HEK293 (cell line): Measurements from ENCODE around the gene METTL24.

ENCODE experiments used
- CTCF ChIA-PET: fragments of 350-600 bp; formaldehyde crosslinking; extraction: SDS; loops from one replicate; lab custom pipeline; 2021; ENCODE audit warnings: antibody characterized with exemption; lab: Yijun Ruan, JAX
- POLR2A ChIA-PET: fragments of 300-600 bp; formaldehyde crosslinking; extraction: SDS; loops from one replicate; lab custom pipeline; 2020; ENCODE audit warnings: antibody characterized with exemption, inconsistent platforms; lab: Yijun Ruan, JAX
- H3K27ac ChIP-seq: fragments of 200-500 bp; sonication (Bioruptor generic); 2 replicates; pipeline ENCODE4 v1.5.1; 2014; ENCODE audit warnings: low read depth, low read length, control low read depth, inconsistent platforms; ENCODE audit errors: extremely low read depth
- H3K36me3 ChIP-seq, 2 experiments: fragments of 200-500 bp in 1 of 2; sonication (Bioruptor generic) in 1 of 2; 1 replicate in 1 of 2; 2 replicates in 1 of 2; pipeline ENCODE4 v1.5.1; 2014 to 2017; ENCODE audit warnings: inconsistent platforms in 2 of 2, low read length in 2 of 2; ENCODE audit not compliant: control insufficient read depth in 2 of 2, insufficient read depth in 1 of 2
- H3K4me1 ChIP-seq: fragments of 200-500 bp; sonication (Bioruptor generic); 2 replicates; pipeline ENCODE4 v1.5.1; 2014; ENCODE audit warnings: mild to moderate bottlenecking, low read length, inconsistent platforms; ENCODE audit not compliant: control insufficient read depth, insufficient read depth
- H3K4me3 ChIP-seq: 2 replicates; pipeline ENCODE4 v1.5.1; 2011; ENCODE audit warnings: low read depth, mild to moderate bottlenecking, control low read depth, low read length, moderate library complexity
- H3K9me3 ChIP-seq: fragments of 200-500 bp; sonication (Bioruptor generic); 2 replicates; pipeline ENCODE4 v1.5.1; 2014; ENCODE audit warnings: low read depth, low read length, inconsistent platforms; ENCODE audit not compliant: control insufficient read depth, insufficient read depth
- BCL11A ChIP-seq: fragments of 450-650 bp; formaldehyde crosslinking; IDR thresholded peaks from 2 replicates; pipeline ENCODE4 v1.5.1; 2016; ENCODE audit warnings: low read depth, missing biosample characterization, missing genetic modification characterization
- EGR2 ChIP-seq: fragments of 450-650 bp; formaldehyde crosslinking; IDR thresholded peaks from 2 replicates; pipeline ENCODE4 v1.5.1; 2016; ENCODE audit warnings: low read depth, missing biosample characterization, missing genetic modification characterization
- GLIS1 ChIP-seq: fragments of 450-650 bp; formaldehyde crosslinking; IDR thresholded peaks from 2 replicates; pipeline ENCODE4 v1.5.1; 2016; ENCODE audit warnings: missing biosample characterization, missing genetic modification characterization
- KLF8 ChIP-seq: fragments of 450-650 bp; formaldehyde crosslinking; IDR thresholded peaks from 2 replicates; pipeline ENCODE4 v1.5.1; 2016; ENCODE audit warnings: missing biosample characterization, missing genetic modification characterization
- MZF1 ChIP-seq: fragments of 450-650 bp; formaldehyde crosslinking; IDR thresholded peaks from 2 replicates; pipeline ENCODE4 v1.5.1; 2017; ENCODE audit warnings: missing biosample characterization, missing genetic modification characterization, borderline replicate concordance
- OSR2 ChIP-seq: fragments of 450-650 bp; formaldehyde crosslinking; IDR thresholded peaks from 2 replicates; pipeline ENCODE4 v1.5.1; 2016; ENCODE audit warnings: missing biosample characterization, missing genetic modification characterization
- ZFHX2 ChIP-seq: fragments of 450-650 bp; formaldehyde crosslinking; conservative IDR thresholded peaks from 2 replicates; pipeline ENCODE4 v1.5.1; 2016; ENCODE audit warnings: missing biosample characterization, missing genetic modification characterization
- ZNF23 ChIP-seq: fragments of 450-650 bp; formaldehyde crosslinking; IDR thresholded peaks from 2 replicates; pipeline ENCODE4 v1.5.1; 2016; ENCODE audit warnings: missing biosample characterization, missing genetic modification characterization, borderline replicate concordance
- ZNF24 ChIP-seq: fragments of 450-650 bp; formaldehyde crosslinking; IDR thresholded peaks from 2 replicates; pipeline ENCODE4 v1.5.1; 2016; ENCODE audit warnings: missing biosample characterization, missing genetic modification characterization
- ZNF292 ChIP-seq: fragments of 450-650 bp; formaldehyde crosslinking; IDR thresholded peaks from 2 replicates; pipeline ENCODE4 v1.5.1; 2016; ENCODE audit warnings: low read depth, missing biosample characterization, missing genetic modification characterization, borderline replicate concordance
- ZNF324 ChIP-seq: fragments of 450-650 bp; formaldehyde crosslinking; IDR thresholded peaks from 2 replicates; pipeline ENCODE4 v1.5.1; 2016; ENCODE audit warnings: missing biosample characterization, missing genetic modification characterization
- ZNF335 ChIP-seq: fragments of 450-650 bp; formaldehyde crosslinking; conservative IDR thresholded peaks from 2 replicates; pipeline ENCODE4 v1.5.1; 2016; ENCODE audit warnings: missing biosample characterization, missing genetic modification characterization
- ZNF391 ChIP-seq: fragments of 450-650 bp; formaldehyde crosslinking; IDR thresholded peaks from 2 replicates; pipeline ENCODE4 v1.5.1; 2016; ENCODE audit warnings: low read depth, missing biosample characterization, missing genetic modification characterization, borderline replicate concordance
- ZNF404 ChIP-seq: fragments of 450-650 bp; formaldehyde crosslinking; IDR thresholded peaks from 2 replicates; pipeline ENCODE4 v1.5.1; 2017; ENCODE audit warnings: missing biosample characterization, missing genetic modification characterization
- ZNF426 ChIP-seq: fragments of 450-650 bp; formaldehyde crosslinking; IDR thresholded peaks from 2 replicates; pipeline ENCODE4 v1.5.1; 2017; ENCODE audit warnings: missing biosample characterization, missing genetic modification characterization, mild to moderate bottlenecking, inconsistent platforms, moderate library complexity
- ZNF433 ChIP-seq: fragments of 450-650 bp; formaldehyde crosslinking; IDR thresholded peaks from 2 replicates; pipeline ENCODE4 v1.5.1; 2016; ENCODE audit warnings: missing biosample characterization, missing genetic modification characterization, low read depth
- ZNF501 ChIP-seq: fragments of 450-650 bp; formaldehyde crosslinking; IDR thresholded peaks from 2 replicates; pipeline ENCODE4 v1.5.1; 2016; ENCODE audit warnings: missing biosample characterization, missing genetic modification characterization
- ZNF530 ChIP-seq: fragments of 450-650 bp; formaldehyde crosslinking; IDR thresholded peaks from 2 replicates; pipeline ENCODE4 v1.5.1; 2016; ENCODE audit warnings: low read depth, missing biosample characterization, missing genetic modification characterization
- ZNF707 ChIP-seq: fragments of 450-650 bp; formaldehyde crosslinking; IDR thresholded peaks from 2 replicates; pipeline ENCODE4 v1.5.1; 2016; ENCODE audit warnings: missing biosample characterization, missing genetic modification characterization
- ZNF76 ChIP-seq: fragments of 450-650 bp; formaldehyde crosslinking; IDR thresholded peaks from 2 replicates; pipeline ENCODE4; 2016; ENCODE audit warnings: low read depth, missing biosample characterization, missing genetic modification characterization, borderline replicate concordance
- ZNF776 ChIP-seq: fragments of 450-650 bp; formaldehyde crosslinking; IDR thresholded peaks from 2 replicates; pipeline ENCODE4 v1.5.0; 2017; ENCODE audit warnings: missing biosample characterization, missing genetic modification characterization, borderline replicate concordance
- ZSCAN16 ChIP-seq: fragments of 450-650 bp; formaldehyde crosslinking; IDR thresholded peaks from 2 replicates; pipeline ENCODE4 v1.5.1; 2016; ENCODE audit warnings: missing biosample characterization, missing genetic modification characterization
- ZXDB ChIP-seq: fragments of 450-650 bp; formaldehyde crosslinking; IDR thresholded peaks from 2 replicates; pipeline ENCODE4 v1.5.1; 2016; ENCODE audit warnings: missing biosample characterization, missing genetic modification characterization
- TF ChIP-seq, protein P1 (sequence below): fragments of 450-650 bp; formaldehyde crosslinking; IDR thresholded peaks from 2 replicates; pipeline ENCODE4 v1.5.1; 2016; ENCODE audit warnings: missing biosample characterization, missing genetic modification characterization
- TF ChIP-seq, protein P2 (sequence below): fragments of 450-650 bp; formaldehyde crosslinking; IDR thresholded peaks from 2 replicates; pipeline ENCODE4 v1.5.1; 2016; ENCODE audit warnings: missing biosample characterization, missing genetic modification characterization
- TF ChIP-seq, protein P3 (sequence below): fragments of 450-650 bp; formaldehyde crosslinking; IDR thresholded peaks from 2 replicates; pipeline ENCODE4 v1.5.1; 2016; ENCODE audit warnings: missing biosample characterization, missing genetic modification characterization, low read depth

Gene METTL24

DNA sequence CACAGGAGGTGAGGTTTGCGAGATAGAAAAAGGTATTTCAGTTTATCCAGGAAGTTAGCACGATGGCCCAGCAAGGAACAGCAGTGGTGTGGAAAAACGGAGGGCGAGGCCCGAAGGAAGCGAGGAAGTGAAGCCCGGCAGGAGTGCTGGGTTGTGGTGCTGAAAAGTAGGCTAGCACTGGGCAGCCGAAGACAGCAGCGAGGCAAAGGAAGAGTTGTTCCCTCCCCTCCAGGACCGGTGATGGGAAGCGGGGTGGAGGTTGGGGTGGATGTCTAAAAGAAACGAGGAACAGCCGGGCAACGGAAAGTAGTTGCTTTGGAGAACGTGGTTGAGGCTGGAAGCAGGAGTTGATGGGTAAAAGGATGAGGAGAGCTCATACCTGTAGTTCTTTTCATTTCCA is 1.4 kb downstream of the METTL24 start:
- no peaks in the 10 kb centered on the region; the same call in 1 of the 2 replicates for H3K4me1 ChIP-seq
- CTCF ChIA-PET, result interaction anchor here (0.8 kb wide), 1 partner anchor 21 kb away, joined by 3 read pairs; no protein-coding TSS in a partner anchor
- POLR2A ChIA-PET, result no interaction called here
- no peak for TF ChIP-seq KLF8 (tag by site-specific recombination)
- no peak for TF ChIP-seq ZNF404 (tag by site-specific recombination)
- TF ChIP-seq ZNF776, result no peak
- no peak for TF ChIP-seq MZF1 (tag by site-specific recombination)
- TF ChIP-seq ZNF530, result no peak
- TF ChIP-seq, protein P1, sequence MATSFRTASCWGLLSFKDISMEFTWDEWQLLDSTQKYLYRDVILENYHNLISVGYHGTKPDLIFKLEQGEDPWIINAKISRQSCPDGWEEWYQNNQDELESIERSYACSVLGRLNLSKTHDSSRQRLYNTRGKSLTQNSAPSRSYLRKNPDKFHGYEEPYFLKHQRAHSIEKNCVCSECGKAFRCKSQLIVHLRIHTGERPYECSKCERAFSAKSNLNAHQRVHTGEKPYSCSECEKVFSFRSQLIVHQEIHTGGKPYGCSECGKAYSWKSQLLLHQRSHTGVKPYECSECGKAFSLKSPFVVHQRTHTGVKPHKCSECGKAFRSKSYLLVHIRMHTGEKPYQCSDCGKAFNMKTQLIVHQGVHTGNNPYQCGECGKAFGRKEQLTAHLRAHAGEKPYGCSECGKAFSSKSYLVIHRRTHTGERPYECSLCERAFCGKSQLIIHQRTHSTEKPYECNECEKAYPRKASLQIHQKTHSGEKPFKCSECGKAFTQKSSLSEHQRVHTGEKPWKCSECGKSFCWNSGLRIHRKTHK (tag by site-specific recombination), result no peak
- TF ChIP-seq ZNF426 (tag by site-specific recombination), result no peak
- no peak for TF ChIP-seq OSR2 (tag by site-specific recombination)
- no peak for TF ChIP-seq BCL11A (tag by site-specific recombination)
- TF ChIP-seq ZNF292 (tag by site-specific recombination), result no peak
- TF ChIP-seq ZNF501 (tag by site-specific recombination), result no peak
- TF ChIP-seq ZNF24, result no peak
- TF ChIP-seq ZNF391 (tag by site-specific recombination), result no peak
- TF ChIP-seq, protein P2, sequence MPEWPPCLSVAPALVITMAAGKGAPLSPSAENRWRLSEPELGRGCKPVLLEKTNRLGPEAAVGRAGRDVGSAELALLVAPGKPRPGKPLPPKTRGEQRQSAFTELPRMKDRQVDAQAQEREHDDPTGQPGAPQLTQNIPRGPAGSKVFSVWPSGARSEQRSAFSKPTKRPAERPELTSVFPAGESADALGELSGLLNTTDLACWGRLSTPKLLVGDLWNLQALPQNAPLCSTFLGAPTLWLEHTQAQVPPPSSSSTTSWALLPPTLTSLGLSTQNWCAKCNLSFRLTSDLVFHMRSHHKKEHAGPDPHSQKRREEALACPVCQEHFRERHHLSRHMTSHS (tag by site-specific recombination), result no peak
- TF ChIP-seq ZXDB (tag by site-specific recombination), result no peak
- no peak for TF ChIP-seq ZNF433
- TF ChIP-seq, protein P3, sequence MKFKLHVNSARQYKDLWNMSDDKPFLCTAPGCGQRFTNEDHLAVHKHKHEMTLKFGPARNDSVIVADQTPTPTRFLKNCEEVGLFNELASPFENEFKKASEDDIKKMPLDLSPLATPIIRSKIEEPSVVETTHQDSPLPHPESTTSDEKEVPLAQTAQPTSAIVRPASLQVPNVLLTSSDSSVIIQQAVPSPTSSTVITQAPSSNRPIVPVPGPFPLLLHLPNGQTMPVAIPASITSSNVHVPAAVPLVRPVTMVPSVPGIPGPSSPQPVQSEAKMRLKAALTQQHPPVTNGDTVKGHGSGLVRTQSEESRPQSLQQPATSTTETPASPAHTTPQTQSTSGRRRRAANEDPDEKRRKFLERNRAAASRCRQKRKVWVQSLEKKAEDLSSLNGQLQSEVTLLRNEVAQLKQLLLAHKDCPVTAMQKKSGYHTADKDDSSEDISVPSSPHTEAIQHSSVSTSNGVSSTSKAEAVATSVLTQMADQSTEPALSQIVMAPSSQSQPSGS (tag by site-specific recombination), result no peak
- TF ChIP-seq, all 188 proteins: peak for 0
- H3K9me3 ChIP-seq, result no peaks in the 10 kb centered on the region
- no peak overlapping the region for H3K27ac ChIP-seq
- H3K36me3 ChIP-seq, result no peaks in the 10 kb centered on the region
- H3K4me3 ChIP-seq, result no peak overlapping the region

DNA sequence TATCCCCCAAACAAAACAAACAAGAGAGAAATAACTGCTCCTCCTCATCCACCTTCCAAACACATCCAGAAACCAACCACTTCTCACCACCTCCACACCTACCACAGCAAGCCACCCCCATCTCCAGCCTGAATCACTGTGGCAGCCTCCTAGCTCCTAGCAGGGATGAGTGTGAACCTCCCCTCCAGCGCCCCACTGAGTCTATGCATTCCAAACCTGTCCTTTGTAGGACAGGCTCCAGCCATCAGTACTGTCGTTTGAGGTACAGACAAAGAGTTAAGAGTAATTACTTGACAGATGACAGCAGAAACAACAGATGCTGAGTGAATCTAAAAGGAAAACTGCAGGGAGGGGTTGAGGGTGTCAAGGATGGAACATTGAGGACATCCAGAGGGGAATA is 2.4 kb downstream of the METTL24 start:
- H3K27ac ChIP-seq, result no peak overlapping the region
- H3K36me3 ChIP-seq, result no peaks in the 10 kb centered on the region
- H3K9me3 ChIP-seq, result no peaks in the 10 kb centered on the region
- TF ChIP-seq ZSCAN16 (tag by site-specific recombination), result no peak
- no peak for TF ChIP-seq ZNF324
- TF ChIP-seq ZNF335 (tag by site-specific recombination), result no peak
- no peak for TF ChIP-seq ZNF76 (tag by site-specific recombination)
- TF ChIP-seq ZNF707 (tag by site-specific recombination), result no peak
- TF ChIP-seq ZNF426 (tag by site-specific recombination), result no peak
- TF ChIP-seq ZNF433, result no peak
- TF ChIP-seq ZFHX2 (tag by site-specific recombination), result peak; percentile 45
- TF ChIP-seq ZNF23 (tag by site-specific recombination), result no peak
- peak; percentile 56; the same call in 1 of the 2 replicates for TF ChIP-seq EGR2 (tag by site-specific recombination)
- no peak for TF ChIP-seq GLIS1 (tag by site-specific recombination)
- TF ChIP-seq, all 188 proteins: peak for 2
- H3K4me3 ChIP-seq, result no peak overlapping the region
- no peaks in the 10 kb centered on the region; the same call in 1 of the 2 replicates for H3K4me1 ChIP-seq
- ChIA-PET POLR2A (no interaction called here), CTCF (interaction anchor here (1.4 to 5.2 kb wide), 2 partner anchors 14 to 41 kb away, joined by 3 to 23 read pairs; no protein-coding TSS in a partner anchor)
